Vagina (tissue), 2 donors: ENCODE measurements around the gene EZR.

ENCODE experiments used
- CTCF ChIP-seq, 3 experiments: fragments of 450-650 bp in 2 of 3; fragments of 200-600 bp in 1 of 3; sonication (generic) in 1 of 3; IDR thresholded peaks; one replicate each; pipeline ENCODE4 v1.5.1; 2017 to 2019; ENCODE audit warnings: antibody characterized with exemption in 3 of 3, mild to moderate bottlenecking in 2 of 3, moderate library complexity in 2 of 3
- POLR2A ChIP-seq, 2 donors: fragments of 450-650 bp; IDR thresholded peaks; one replicate each; pipeline ENCODE4 v1.6.1; 2017; ENCODE audit warnings: antibody characterized with exemption in 2 of 2, mild to moderate bottlenecking in 2 of 2, moderate library complexity in 2 of 2
- POLR2AphosphoS5 ChIP-seq, 2 donors: sonication (generic); formaldehyde crosslinking; IDR thresholded peaks; one replicate each; pipeline ENCODE4 v1.9.0; 2017; ENCODE audit warnings: antibody characterized with exemption in 2 of 2, mild to moderate bottlenecking in 2 of 2, low read depth in 1 of 2; ENCODE audit not compliant: insufficient read depth in 1 of 2

GRCh38 chr6:158796353-158796752 lies 22.8 kb downstream of the EZR start:
- TF ChIP-seq POLR2A (IDR thresholded peaks at IDR 0.05) = no peak
- no peak for TF ChIP-seq CTCF (IDR thresholded peaks at IDR 0.05)
- TF ChIP-seq POLR2AphosphoS5 (IDR thresholded peaks at IDR 0.05; ENCODE audit: insufficient read depth in 1 of 2, low read depth in 1 of 2) = no peak
